Measurements from ENCODE around the gene AMER2. TPM values are rescaled to one million over a fixed set of nuclear protein-coding genes. Genes with fewer than 3 reads are reported as not detected.

Gene AMER2
- total RNA-seq, 2 experiments from 2014 or later = not detected

DNA sequence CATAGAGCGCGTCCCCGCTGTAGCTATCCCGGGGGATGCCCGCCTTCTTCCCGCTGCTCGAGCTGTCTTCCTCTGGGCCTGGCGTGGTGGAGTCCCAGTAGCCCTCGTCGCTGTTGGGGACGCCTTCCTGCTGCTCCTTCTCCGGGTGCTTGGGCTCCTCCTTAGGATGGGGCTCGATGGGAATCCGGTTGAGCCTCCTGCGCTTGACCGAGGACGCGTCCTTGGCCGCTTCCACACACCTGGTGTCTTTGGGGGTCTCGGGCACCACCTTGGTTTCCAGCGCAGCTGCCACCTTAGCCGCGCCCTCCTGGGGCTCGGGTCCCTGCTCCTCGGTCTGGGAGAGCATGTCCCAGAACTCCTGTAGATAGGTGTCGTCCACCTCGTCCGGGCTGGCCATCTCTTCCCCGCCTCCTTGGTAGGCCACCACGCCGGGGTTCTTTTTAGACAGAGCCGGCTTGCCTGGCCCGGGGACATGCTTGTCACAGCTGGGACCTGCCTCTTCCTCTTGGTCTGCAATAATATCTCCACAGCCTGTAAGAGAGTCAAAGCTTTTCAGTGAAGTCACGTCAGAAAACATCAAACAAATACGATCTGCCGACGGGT, 2.0 kb downstream of the AMER2 start:
- Histone ChIP-seq H3K27ac (ENCODE audit: low read depth, low read length, poor library complexity, severe bottlenecking) (no peak overlapping the region), H2AFZ (ENCODE audit: low read length) (no peak overlapping the region), H3K4me2 (ENCODE audit: low read length) (no peak overlapping the region), H3K9me3 (ENCODE audit: low read length) (no peaks in the 10 kb centered on the region), H4K20me1 (ENCODE audit: insufficient read depth, low read length) (no peaks in the 10 kb centered on the region), H3K9me2 (ENCODE audit: insufficient read depth, low read length) (no peaks in the 10 kb centered on the region), H3K79me2 (ENCODE audit: insufficient read depth, low read depth, low read length) (no peaks in the 10 kb centered on the region), H3K4me3 (ENCODE audit: low read depth, low read length, poor library complexity, severe bottlenecking) (no peak overlapping the region), H3K4me1 (ENCODE audit: insufficient read depth, low read length, poor library complexity, severe bottlenecking) (no peaks in the 10 kb centered on the region), H3K36me3 (ENCODE audit: insufficient read depth, low read length) (no peaks in the 10 kb centered on the region)
- no peak for DNase-seq (ENCODE audit: low spot score)
- intact Hi-C loops (cut with micrococcal nuclease; ENCODE audit: unreplicated experiment) = no loop called here
- BruUV-seq (replicated peaks) = no TSS peak
- POLR2A ChIA-PET = no interaction called here
- CTCF ChIA-PET (ENCODE audit: unreplicated experiment) = no interaction called here
- TF ChIP-seq, protein P1, sequence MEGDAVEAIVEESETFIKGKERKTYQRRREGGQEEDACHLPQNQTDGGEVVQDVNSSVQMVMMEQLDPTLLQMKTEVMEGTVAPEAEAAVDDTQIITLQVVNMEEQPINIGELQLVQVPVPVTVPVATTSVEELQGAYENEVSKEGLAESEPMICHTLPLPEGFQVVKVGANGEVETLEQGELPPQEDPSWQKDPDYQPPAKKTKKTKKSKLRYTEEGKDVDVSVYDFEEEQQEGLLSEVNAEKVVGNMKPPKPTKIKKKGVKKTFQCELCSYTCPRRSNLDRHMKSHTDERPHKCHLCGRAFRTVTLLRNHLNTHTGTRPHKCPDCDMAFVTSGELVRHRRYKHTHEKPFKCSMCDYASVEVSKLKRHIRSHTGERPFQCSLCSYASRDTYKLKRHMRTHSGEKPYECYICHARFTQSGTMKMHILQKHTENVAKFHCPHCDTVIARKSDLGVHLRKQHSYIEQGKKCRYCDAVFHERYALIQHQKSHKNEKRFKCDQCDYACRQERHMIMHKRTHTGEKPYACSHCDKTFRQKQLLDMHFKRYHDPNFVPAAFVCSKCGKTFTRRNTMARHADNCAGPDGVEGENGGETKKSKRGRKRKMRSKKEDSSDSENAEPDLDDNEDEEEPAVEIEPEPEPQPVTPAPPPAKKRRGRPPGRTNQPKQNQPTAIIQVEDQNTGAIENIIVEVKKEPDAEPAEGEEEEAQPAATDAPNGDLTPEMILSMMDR (conservative IDR thresholded peaks at IDR 0.05; ENCODE audit: low read length) = no peak
- TF ChIP-seq EZH2phosphoT487 (IDR thresholded peaks at IDR 0.05; ENCODE audit: borderline replicate concordance, low read depth, low read length) = no peak

DNA sequence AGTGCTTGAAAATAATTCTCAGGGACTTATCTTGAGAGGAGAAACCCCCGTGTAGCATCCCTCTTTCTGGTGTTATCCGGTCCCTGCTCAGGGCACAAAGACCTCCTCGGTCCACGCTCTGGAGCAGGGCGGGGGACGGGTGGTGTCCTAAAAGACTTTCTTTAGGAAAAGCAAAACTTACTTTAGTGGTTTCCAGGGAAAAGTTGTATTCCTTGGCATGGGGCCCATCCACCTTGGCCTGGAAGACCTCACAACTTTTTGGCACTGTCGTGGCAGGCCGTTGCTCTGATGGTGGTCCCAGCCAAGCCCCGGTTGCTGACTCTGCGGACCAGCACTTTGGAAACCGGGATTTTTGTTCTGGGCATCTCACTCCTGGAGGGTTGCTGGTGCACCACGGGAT, 2.7 kb downstream of the AMER2 start:
- no peak overlapping the region for H3K4me3 ChIP-seq (ENCODE audit: low read depth, low read length, poor library complexity, severe bottlenecking)
- ChIA-PET CTCF (ENCODE audit: unreplicated experiment) (no interaction called here), POLR2A (no interaction called here)
- no peaks in the 10 kb centered on the region for H3K36me3 ChIP-seq (ENCODE audit: insufficient read depth, low read length)
- H3K4me1 ChIP-seq (ENCODE audit: insufficient read depth, low read length, poor library complexity, severe bottlenecking) = no peaks in the 10 kb centered on the region
- no peak overlapping the region for H3K27ac ChIP-seq (ENCODE audit: low read depth, low read length, poor library complexity, severe bottlenecking)
- H4K20me1 ChIP-seq (ENCODE audit: insufficient read depth, low read length) = no peaks in the 10 kb centered on the region
- intact Hi-C loops (cut with micrococcal nuclease; ENCODE audit: unreplicated experiment) = no loop called here
- no peaks in the 10 kb centered on the region for H3K9me3 ChIP-seq (ENCODE audit: low read length)
- H3K9me2 ChIP-seq (ENCODE audit: insufficient read depth, low read length) = no peaks in the 10 kb centered on the region
- no peaks in the 10 kb centered on the region for H3K79me2 ChIP-seq (ENCODE audit: insufficient read depth, low read depth, low read length)
- H3K4me2 ChIP-seq (ENCODE audit: low read length) = no peak overlapping the region
- no peak overlapping the region for H2AFZ ChIP-seq (ENCODE audit: low read length)
- no TSS peak for BruUV-seq (replicated peaks)
- TF ChIP-seq, protein P1 (conservative IDR thresholded peaks at IDR 0.05; ENCODE audit: low read length) = no peak
- TF ChIP-seq EZH2phosphoT487 (IDR thresholded peaks at IDR 0.05; ENCODE audit: borderline replicate concordance, low read depth, low read length) = no peak
- DNase-seq (ENCODE audit: low spot score) = no peak

DNA sequence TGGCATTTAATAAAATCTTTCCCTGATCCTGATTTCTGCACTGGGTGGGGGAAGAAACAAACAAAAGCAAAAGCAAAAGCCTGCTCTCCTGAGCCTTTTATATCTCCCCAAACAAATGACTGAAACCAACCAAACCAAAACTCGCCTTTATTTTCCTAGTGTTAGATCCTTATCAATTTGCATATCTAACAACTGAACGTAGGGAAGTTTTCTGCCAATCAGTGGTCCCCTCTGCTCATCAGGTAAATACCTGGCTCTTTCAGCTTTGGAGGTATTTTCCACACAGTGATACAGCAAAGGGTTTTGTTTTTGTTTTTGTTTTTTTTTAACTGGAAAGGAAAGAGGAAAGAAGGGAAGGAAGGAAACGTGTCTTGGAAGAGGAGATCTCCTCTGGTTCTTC, 3.3 kb downstream of the AMER2 start:
- no peaks in the 10 kb centered on the region for H3K36me3 ChIP-seq (ENCODE audit: insufficient read depth, low read length)
- POLR2A ChIA-PET = no interaction called here
- CTCF ChIA-PET (ENCODE audit: unreplicated experiment) = no interaction called here
- intact Hi-C loops (cut with micrococcal nuclease; ENCODE audit: unreplicated experiment) = no loop called here
- no peak overlapping the region for H3K4me2 ChIP-seq (ENCODE audit: low read length)
- H2AFZ ChIP-seq (ENCODE audit: low read length) = no peak overlapping the region
- no peak for DNase-seq (ENCODE audit: low spot score)
- H3K27ac ChIP-seq (ENCODE audit: low read depth, low read length, poor library complexity, severe bottlenecking) = no peak overlapping the region
- no peaks in the 10 kb centered on the region for H4K20me1 ChIP-seq (ENCODE audit: insufficient read depth, low read length)
- H3K9me3 ChIP-seq (ENCODE audit: low read length) = no peaks in the 10 kb centered on the region
- H3K4me1 ChIP-seq (ENCODE audit: insufficient read depth, low read length, poor library complexity, severe bottlenecking) = no peaks in the 10 kb centered on the region
- no peaks in the 10 kb centered on the region for H3K79me2 ChIP-seq (ENCODE audit: insufficient read depth, low read depth, low read length)
- H3K9me2 ChIP-seq (ENCODE audit: insufficient read depth, low read length) = no peaks in the 10 kb centered on the region
- no peak overlapping the region for H3K4me3 ChIP-seq (ENCODE audit: low read depth, low read length, poor library complexity, severe bottlenecking)
- no TSS peak for BruUV-seq (replicated peaks)
- no peak for TF ChIP-seq EZH2phosphoT487 (IDR thresholded peaks at IDR 0.05; ENCODE audit: borderline replicate concordance, low read depth, low read length)
- TF ChIP-seq, protein P1 (conservative IDR thresholded peaks at IDR 0.05; ENCODE audit: low read length) = no peak
